AML-193 (cell line): Measurements from ENCODE around the gene GNG2.
"Not testable (repeated sequence)": the region's sequence is repeated elsewhere in the genome, so short reads cannot be mapped to it uniquely, and the experiment has no call there.

Source experiments
- DNase-seq, 2 experiments: peaks; one replicate each; lab custom pipeline; 2025; lab: John Stamatoyannopoulos, UW

The GNG2 gene

GRCh38 chr14:51894250-51894649, 33.8 kb downstream of the GNG2 start:
- no peak for DNase-seq

GRCh38 chr14:51895375-51895774, 35.0 kb downstream of the GNG2 start:
- no peak for DNase-seq

- DNase-seq: no peak
These were observed 37.5 kb downstream of the GNG2 start for GRCh38 chr14:51897791-51898355.

- DNase-seq: no peak
These were observed 41.1 kb downstream of the GNG2 start for GRCh38 chr14:51901475-51902024.

GRCh38 chr14:51905656-51906121, 45.3 kb downstream of the GNG2 start:
- not testable (repeated sequence) for DNase-seq

- DNase-seq: no peak
These were observed 47.7 kb downstream of the GNG2 start for GRCh38 chr14:51908086-51908485.

- DNase-seq: no peak
These were observed 51.8 kb downstream of the GNG2 start for GRCh38 chr14:51912112-51912786.

GRCh38 chr14:51914310-51914709, 53.9 kb downstream of the GNG2 start:
- no peak for DNase-seq

- DNase-seq: no peak
These were observed 56.8 kb downstream of the GNG2 start for GRCh38 chr14:51917193-51917592.

GRCh38 chr14:51921026-51921425, 60.6 kb downstream of the GNG2 start:
- no peak for DNase-seq

- DNase-seq: no peak
These were observed 62.2 kb downstream of the GNG2 start for GRCh38 chr14:51922624-51923023.

GRCh38 chr14:51924600-51924999, 64.2 kb downstream of the GNG2 start:
- DNase-seq: no peak

GRCh38 chr14:51925980-51926379, 65.6 kb downstream of the GNG2 start:
- DNase-seq: no peak

GRCh38 chr14:51926449-51926848, 66.0 kb downstream of the GNG2 start:
- no peak for DNase-seq

GRCh38 chr14:51928568-51928967, 68.2 kb downstream of the GNG2 start:
- no peak for DNase-seq

- DNase-seq: no peak
These were observed 68.8 kb downstream of the GNG2 start for GRCh38 chr14:51929166-51929565.

GRCh38 chr14:51929910-51930682, 69.7 kb downstream of the GNG2 start:
- no peak for DNase-seq

- no peak for DNase-seq
These were observed 70.9 kb downstream of the GNG2 start for GRCh38 chr14:51931308-51931707.

GRCh38 chr14:51933191-51933590, 72.8 kb downstream of the GNG2 start:
- no peak for DNase-seq

- DNase-seq: no peak
These were observed 77.7 kb downstream of the GNG2 start for GRCh38 chr14:51938137-51938536.

GRCh38 chr14:51938821-51939220, 78.4 kb downstream of the GNG2 start:
- DNase-seq: no peak

- DNase-seq: no peak
These were observed 78.8 kb downstream of the GNG2 start for GRCh38 chr14:51939226-51939625.

- DNase-seq: no peak
These were observed 79.4 kb downstream of the GNG2 start for GRCh38 chr14:51939755-51940301.
